Fibroblast of lung (primary cell): ENCODE measurements around the gene CCDC121. TPM values are rescaled to one million over a fixed set of nuclear protein-coding genes. Genes with fewer than 3 reads are reported as not detected.

Experiments used
- DNase-seq, 2 donors: peaks; one replicate each; pipeline versions ENCODE4 v3.0.0 to v3.0.0-alpha.2; 2010; ENCODE audit warnings: low read depth in 2 of 2
- H2AFZ ChIP-seq: 2 replicates; pipeline ENCODE4 v1.5.1; 2012; ENCODE audit warnings: low read length, control low read depth, inconsistent platforms
- H3K27ac ChIP-seq: 2 replicates; pipeline ENCODE4 v1.5.1; 2011; ENCODE audit warnings: low read length, control low read depth; ENCODE audit not compliant: insufficient read depth
- H3K27me3 ChIP-seq: 2 replicates; pipeline ENCODE4 v1.5.1; 2011; ENCODE audit warnings: mild to moderate bottlenecking, low read length; ENCODE audit not compliant: control insufficient read depth, insufficient read depth
- H3K36me3 ChIP-seq: 2 replicates; pipeline ENCODE4 v1.5.1; 2011; ENCODE audit warnings: low read length; ENCODE audit not compliant: control insufficient read depth, insufficient read depth
- H3K4me1 ChIP-seq: 2 replicates; pipeline ENCODE4 v1.5.1; 2011; ENCODE audit warnings: low read length; ENCODE audit not compliant: control insufficient read depth, insufficient read depth; ENCODE audit errors: extremely low read depth
- H3K4me2 ChIP-seq: 2 replicates; pipeline ENCODE4 v1.5.1; 2011; ENCODE audit warnings: low read length, control low read depth; ENCODE audit not compliant: insufficient read depth; ENCODE audit errors: extremely low read depth
- H3K4me3 ChIP-seq, 4 experiments: fragments of 200-600 bp in 1 of 4; sonication (generic) in 1 of 4; replicated peaks in 1 of 4; 2 replicates each; pipeline ENCODE4 v1.5.1; 2011 to 2016; ENCODE audit warnings: low read length in 4 of 4, low read depth in 3 of 4, mild to moderate bottlenecking in 3 of 4, control low read depth in 2 of 4, inconsistent platforms in 1 of 4, mixed read lengths in 1 of 4; ENCODE audit not compliant: insufficient read depth in 1 of 4; ENCODE audit errors: control extremely low read depth in 1 of 4
- H3K79me2 ChIP-seq: 2 replicates; pipeline ENCODE4 v1.5.1; 2012; ENCODE audit warnings: mild to moderate bottlenecking, low read length, inconsistent platforms; ENCODE audit not compliant: control insufficient read depth, insufficient read depth
- H3K9ac ChIP-seq: 2 replicates; pipeline ENCODE4 v1.5.1; 2011; ENCODE audit warnings: mild to moderate bottlenecking, low read length, control low read depth; ENCODE audit not compliant: insufficient read depth
- H3K9me3 ChIP-seq: 2 replicates; pipeline ENCODE4 v1.5.1; 2012; ENCODE audit warnings: low read depth, low read length; ENCODE audit not compliant: control insufficient read depth, insufficient read depth
- H4K20me1 ChIP-seq: 2 replicates; pipeline ENCODE4 v1.5.1; 2011; ENCODE audit warnings: low read length; ENCODE audit not compliant: control insufficient read depth, insufficient read depth; ENCODE audit errors: extremely low read depth
- CTCF ChIP-seq, 2 donors: IDR thresholded peaks in 1 of 2; conservative IDR thresholded peaks in 1 of 2; 1 replicate in 1 of 2; 2 replicates in 1 of 2; pipeline ENCODE4 v1.5.1; 2011 to 2012; ENCODE audit warnings: low read length in 2 of 2, control low read depth in 1 of 2, inconsistent platforms in 1 of 2, low read depth in 1 of 2, mild to moderate bottlenecking in 1 of 2
- EZH2 ChIP-seq: IDR thresholded peaks from 2 replicates; pipeline ENCODE4 v1.5.1; 2012; ENCODE audit warnings: low read length, control low read depth, mild to moderate bottlenecking; ENCODE audit errors: missing control alignments
- polyA minus RNA-seq: library from RNA; depleted of rRNA, polyadenylated mRNA; stranded (reverse); fragments of >200 nt; gene quantifications from 2 replicates; pipeline ENCODE4 v1.2.3, GENCODE V29; 2011; ENCODE audit warnings: low replicate concordance
- polyA plus RNA-seq, 2 donors: library from polyadenylated mRNA; depleted of rRNA in 1 of 2; stranded (reverse) in 1 of 2; unstranded in 1 of 2; fragments of >200 nt; gene quantifications; 2 replicates each; pipeline ENCODE4 v1.2.1, GENCODE V29; 2011 to 2012; ENCODE audit warnings: missing spikeins in 1 of 2
- total RNA-seq: library from RNA; depleted of rRNA; stranded (reverse); fragments of >200 nt; gene quantifications from 2 replicates; pipeline ENCODE4 v1.2.1, GENCODE V29; 2014

The CCDC121 gene, protein sequence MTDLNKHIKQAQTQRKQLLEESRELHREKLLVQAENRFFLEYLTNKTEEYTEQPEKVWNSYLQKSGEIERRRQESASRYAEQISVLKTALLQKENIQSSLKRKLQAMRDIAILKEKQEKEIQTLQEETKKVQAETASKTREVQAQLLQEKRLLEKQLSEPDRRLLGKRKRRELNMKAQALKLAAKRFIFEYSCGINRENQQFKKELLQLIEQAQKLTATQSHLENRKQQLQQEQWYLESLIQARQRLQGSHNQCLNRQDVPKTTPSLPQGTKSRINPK
- total RNA-seq (1.8 and 2.0 TPM in 2 replicates), polyA plus RNA-seq (1.4 and 1.5 TPM in 2 replicates), polyA minus RNA-seq (0.48 TPM in 1 of 2 replicates, not detected in the other)
- polyA plus RNA-seq (2012), result 0.98 and 1.0 TPM in 2 replicates

GRCh38 chr2:27628767-27629709, at the start of gene CCDC121, which contains the start of gene GPN1:
Gene CCDC121, minus strand, starts transcription at chr2:27629012. Its CDS starts 1,213 bp downstream, at chr2:27627799.
Gene GPN1, plus strand, starts transcription at chr2:27629050. Its CDS starts 9 bp downstream, at chr2:27629059.
- Histone ChIP-seq H2AFZ (peak within 1 kb of the TSS; percentile 96), H3K4me1 (no peaks in the 10 kb centered on the region), H3K9me3 (no peaks in the 10 kb centered on the region), H3K27me3 (no peaks in the 10 kb centered on the region), H3K4me2 (peak within 1 kb of the TSS; percentile 97), H3K4me3 (peak within 1 kb of the TSS; percentile 73 to 92 (median 88)), H3K79me2 (peaks cover 8% of the 10 kb centered on the region), H3K27ac (peak within 1 kb of the TSS; percentile 87), H3K9ac (peak within 1 kb of the TSS; percentile 91), H4K20me1 (no peaks in the 10 kb centered on the region), H3K36me3 (no peaks in the 10 kb centered on the region)
- peak; percentile 89 to 95 for DNase-seq
- TF ChIP-seq CTCF (conservative IDR thresholded peaks at IDR 0.05 in 1 of 2, IDR thresholded peaks at IDR 0.05 in 1 of 2; ENCODE audit: low read depth in 1 of 2, low read length in 2 of 2) (no peak), EZH2 (no peak)

DNA sequence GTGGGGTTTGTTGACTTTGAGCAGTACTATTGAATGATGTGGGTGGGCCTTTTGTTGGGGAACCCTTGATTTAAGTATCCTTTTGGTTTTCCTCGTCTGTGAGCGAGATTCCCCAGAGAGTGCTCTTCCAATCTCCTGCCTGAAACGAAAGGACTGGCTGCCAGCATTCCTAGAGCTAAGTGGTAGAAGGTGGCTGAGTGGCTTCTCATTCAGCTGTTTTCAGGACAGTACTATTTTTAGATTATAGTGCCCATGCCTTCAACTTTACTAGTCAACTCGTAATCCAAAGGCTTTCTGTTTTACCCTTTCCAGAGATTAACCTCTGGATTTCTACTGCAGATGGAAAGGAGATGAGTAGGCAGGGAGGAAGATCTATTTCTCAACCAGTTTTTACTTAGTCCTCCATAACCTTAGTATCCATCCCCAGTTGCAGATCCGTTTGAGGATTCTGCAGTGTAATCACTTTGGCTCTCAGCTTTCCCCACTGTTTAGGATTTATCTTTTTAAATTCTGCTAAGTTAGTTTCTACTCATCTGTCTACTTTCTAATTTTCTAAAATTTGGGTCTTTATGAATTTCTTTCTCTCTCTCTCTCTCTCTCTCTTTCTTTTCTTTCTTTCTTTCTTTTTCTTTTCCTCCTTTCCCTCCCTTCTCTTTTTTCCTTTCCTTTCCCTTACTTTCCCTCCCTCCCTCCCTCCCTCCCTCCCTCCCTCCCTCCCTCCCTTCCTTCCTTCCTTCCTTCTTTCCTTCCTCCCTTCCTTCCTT, 44.1 kb upstream of the CCDC121 start:
- TF ChIP-seq CTCF (conservative IDR thresholded peaks at IDR 0.05 in 1 of 2, IDR thresholded peaks at IDR 0.05 in 1 of 2; ENCODE audit: low read depth in 1 of 2, low read length in 2 of 2), result no peak
- no peak for TF ChIP-seq EZH2
- H3K9ac ChIP-seq, result no peak overlapping the region
- no peak overlapping the region for H3K4me3 ChIP-seq
- H3K27me3 ChIP-seq, result no peaks in the 10 kb centered on the region
- no peak overlapping the region for H3K27ac ChIP-seq
- no peak overlapping the region for H3K4me2 ChIP-seq
- H2AFZ ChIP-seq, result no peak overlapping the region
- no peaks in the 10 kb centered on the region for H3K79me2 ChIP-seq
- H3K9me3 ChIP-seq, result no peaks in the 10 kb centered on the region
- H4K20me1 ChIP-seq, result no peaks in the 10 kb centered on the region
- H3K36me3 ChIP-seq, result peaks cover 2% of the 10 kb centered on the region
- no peaks in the 10 kb centered on the region for H3K4me1 ChIP-seq
- DNase-seq, result no peak
